ENCODE data around the gene INPP5A. TPM values are rescaled to one million over a fixed set of nuclear protein-coding genes. Genes with fewer than 3 reads are reported as not detected.

Gene INPP5A
- total RNA-seq, 1 donor from 2014 or later, result 14.3 TPM

GRCh38 chr10:132708936-132709335 is 171.3 kb downstream of the INPP5A start:
- ATAC-seq, result no peak

- ATAC-seq, result no peak
Measured at GRCh38 chr10:132709471-132709951, 171.9 kb downstream of the INPP5A start.

GRCh38 chr10:132710036-132710686 is 172.6 kb downstream of the INPP5A start:
- ATAC-seq, result peak; percentile 27

GRCh38 chr10:132710746-132711612 is 173.4 kb downstream of the INPP5A start:
- no peak for ATAC-seq

GRCh38 chr10:132711613-132712121 is 174.1 kb downstream of the INPP5A start:
- ATAC-seq, result no peak

- ATAC-seq, result no peak
Measured at GRCh38 chr10:132712291-132712690, 174.7 kb downstream of the INPP5A start.

- ATAC-seq, result no peak
Measured at GRCh38 chr10:132712743-132713142, 175.2 kb downstream of the INPP5A start.

GRCh38 chr10:132713421-132714095 is 176.0 kb downstream of the INPP5A start:
- ATAC-seq, result no peak

GRCh38 chr10:132714096-132714985 is 176.8 kb downstream of the INPP5A start:
- ATAC-seq, result no peak

GRCh38 chr10:132714986-132715775 is 177.6 kb downstream of the INPP5A start:
- ATAC-seq, result no peak

- no peak for ATAC-seq
Measured at GRCh38 chr10:132715776-132716680, 178.4 kb downstream of the INPP5A start.

GRCh38 chr10:132716691-132717490 is 179.3 kb downstream of the INPP5A start:
- ATAC-seq, result no peak

GRCh38 chr10:132721725-132722124 is 184.1 kb downstream of the INPP5A start:
- ATAC-seq, result no peak

GRCh38 chr10:132722394-132723329 is 185.1 kb downstream of the INPP5A start:
- ATAC-seq, result peak; percentile 28

- ATAC-seq, result no peak
Measured at GRCh38 chr10:132723330-132723970, 185.9 kb downstream of the INPP5A start.

- no peak for ATAC-seq
Measured at GRCh38 chr10:132724446-132724845, 186.9 kb downstream of the INPP5A start.

GRCh38 chr10:132725202-132725601 is 187.6 kb downstream of the INPP5A start:
- ATAC-seq, result no peak

Data from esophagus mucosa (tissue), 1 donor.